Panc1 (cell line): ENCODE data around the gene ARID4A. TPM values are rescaled to one million over a fixed set of nuclear protein-coding genes. Genes with fewer than 3 reads are reported as not detected.

ENCODE experiments used
- ATAC-seq: fragments of 200-7000 bp; cut with Tn5 transposase; 2 replicates; pipeline ENCODE4 v1.9.1; 2020; ENCODE audit warnings: mild to moderate bottlenecking, moderate library complexity
- BruUV-seq: library from RNA; stranded (reverse); fragments of 400-500 nt; replicated peaks from 2 replicates; lab custom pipeline; 2021; lab: Mats Ljungman, UMichigan
- CTCF ChIA-PET: fragments of 300-600 bp; sonication (Branson Sonifier 250); formaldehyde crosslinking; loops from one replicate; lab custom pipeline; 2022; ENCODE audit warnings: antibody characterized with exemption; lab: Charles Lee
- POLR2A ChIA-PET: fragments of 300-600 bp; sonication (Branson Sonifier 250); formaldehyde crosslinking; loops from one replicate; lab custom pipeline; 2022; ENCODE audit warnings: antibody characterized with exemption; lab: Charles Lee
- DNase-seq: peaks from one replicate; pipeline ENCODE4 v3.0.0-alpha.2; 2010; ENCODE audit warnings: low read depth, low spot score
- H3K27ac ChIP-seq: 2 replicates; pipeline ENCODE4 v1.5.1; 2011; ENCODE audit warnings: mild to moderate bottlenecking, low read length, inconsistent platforms
- H3K27me3 ChIP-seq: fragments of 200-500 bp; sonication (Bioruptor generic); 2 replicates; pipeline ENCODE4 v1.6.0; 2014; ENCODE audit warnings: low read length, inconsistent platforms; ENCODE audit not compliant: control insufficient read depth, insufficient read depth
- H3K36me3 ChIP-seq: fragments of 200-500 bp; sonication (Bioruptor generic); 2 replicates; pipeline ENCODE4 v1.5.1; 2014; ENCODE audit warnings: inconsistent platforms, mild to moderate bottlenecking, low read length, moderate library complexity; ENCODE audit not compliant: control insufficient read depth, insufficient read depth
- H3K4me1 ChIP-seq: 2 replicates; pipeline ENCODE4 v1.5.1; 2011; ENCODE audit warnings: inconsistent platforms, mild to moderate bottlenecking, low read length, moderate library complexity; ENCODE audit not compliant: control insufficient read depth, insufficient read depth
- H3K4me3 ChIP-seq, 2 experiments: 2 replicates each; pipeline ENCODE4 v1.5.1; 2011 to 2012; ENCODE audit warnings: low read depth in 2 of 2, low read length in 2 of 2, mild to moderate bottlenecking in 2 of 2, inconsistent platforms in 1 of 2, moderate library complexity in 1 of 2
- H3K9me3 ChIP-seq: fragments of 200-500 bp; sonication (Bioruptor generic); 2 replicates; pipeline ENCODE4 v1.5.1; 2014; ENCODE audit warnings: low read depth, mild to moderate bottlenecking, inconsistent platforms, low read length, moderate library complexity; ENCODE audit not compliant: control insufficient read depth, insufficient read depth
- POLR2AphosphoS5 ChIP-seq: IDR thresholded peaks from 2 replicates; pipeline ENCODE4 v1.6.1; 2012; ENCODE audit warnings: mild to moderate bottlenecking, low read depth, low read length, moderate library complexity
- SIN3A ChIP-seq: IDR thresholded peaks from 2 replicates; pipeline ENCODE4 v1.6.1; 2012; ENCODE audit warnings: low read depth, mild to moderate bottlenecking, low read length, moderate library complexity, borderline replicate concordance; ENCODE audit not compliant: insufficient read depth
- TCF7L2 ChIP-seq: IDR thresholded peaks from 2 replicates; pipeline ENCODE4 v1.6.1; 2011; ENCODE audit warnings: mild to moderate bottlenecking, low read depth, low read length, inconsistent platforms
- in situ Hi-C: cut with HindIII; loops from 2 replicates; pipeline ENCODE4 v1.10.0; 2016; ENCODE audit warnings: low sequenced_read_pairs, low pct_unique_long_range_greater_than_20kb
- intact Hi-C: fragments of 100-400 bp; cut with micrococcal nuclease; formaldehyde crosslinking; loops from one replicate; pipeline ENCODE4 v1.10.0; 2022; ENCODE audit not compliant: unreplicated experiment
- total RNA-seq: library from RNA; stranded (reverse); gene quantifications from one replicate; pipeline ENCODE4 v1.2.1, GENCODE V29; 2021; ENCODE audit not compliant: unreplicated experiment
- TF ChIP-seq, protein P1 (sequence below), 2 experiments: IDR thresholded peaks; 2 replicates each; pipeline ENCODE4 v1.6.1; 2011 to 2012; ENCODE audit warnings: low read depth in 2 of 2, control low read depth in 1 of 2, low read length in 1 of 2, mild to moderate bottlenecking in 1 of 2, moderate library complexity in 1 of 2; ENCODE audit not compliant: insufficient read depth in 1 of 2
- TF ChIP-seq, protein P2 (sequence below): fragments of 450-650 bp; IDR thresholded peaks from 2 replicates; pipeline ENCODE4 v1.5.1; 2017; ENCODE audit warnings: mild to moderate bottlenecking

The ARID4A gene
- total RNA-seq, 1 experiment from 2014 or later = 11.4 TPM

- TF ChIP-seq TCF7L2 (no peak), POLR2AphosphoS5 (no peak)
- TF ChIP-seq, protein P1, sequence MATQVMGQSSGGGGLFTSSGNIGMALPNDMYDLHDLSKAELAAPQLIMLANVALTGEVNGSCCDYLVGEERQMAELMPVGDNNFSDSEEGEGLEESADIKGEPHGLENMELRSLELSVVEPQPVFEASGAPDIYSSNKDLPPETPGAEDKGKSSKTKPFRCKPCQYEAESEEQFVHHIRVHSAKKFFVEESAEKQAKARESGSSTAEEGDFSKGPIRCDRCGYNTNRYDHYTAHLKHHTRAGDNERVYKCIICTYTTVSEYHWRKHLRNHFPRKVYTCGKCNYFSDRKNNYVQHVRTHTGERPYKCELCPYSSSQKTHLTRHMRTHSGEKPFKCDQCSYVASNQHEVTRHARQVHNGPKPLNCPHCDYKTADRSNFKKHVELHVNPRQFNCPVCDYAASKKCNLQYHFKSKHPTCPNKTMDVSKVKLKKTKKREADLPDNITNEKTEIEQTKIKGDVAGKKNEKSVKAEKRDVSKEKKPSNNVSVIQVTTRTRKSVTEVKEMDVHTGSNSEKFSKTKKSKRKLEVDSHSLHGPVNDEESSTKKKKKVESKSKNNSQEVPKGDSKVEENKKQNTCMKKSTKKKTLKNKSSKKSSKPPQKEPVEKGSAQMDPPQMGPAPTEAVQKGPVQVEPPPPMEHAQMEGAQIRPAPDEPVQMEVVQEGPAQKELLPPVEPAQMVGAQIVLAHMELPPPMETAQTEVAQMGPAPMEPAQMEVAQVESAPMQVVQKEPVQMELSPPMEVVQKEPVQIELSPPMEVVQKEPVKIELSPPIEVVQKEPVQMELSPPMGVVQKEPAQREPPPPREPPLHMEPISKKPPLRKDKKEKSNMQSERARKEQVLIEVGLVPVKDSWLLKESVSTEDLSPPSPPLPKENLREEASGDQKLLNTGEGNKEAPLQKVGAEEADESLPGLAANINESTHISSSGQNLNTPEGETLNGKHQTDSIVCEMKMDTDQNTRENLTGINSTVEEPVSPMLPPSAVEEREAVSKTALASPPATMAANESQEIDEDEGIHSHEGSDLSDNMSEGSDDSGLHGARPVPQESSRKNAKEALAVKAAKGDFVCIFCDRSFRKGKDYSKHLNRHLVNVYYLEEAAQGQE (IDR thresholded peaks at IDR 0.05; ENCODE audit: insufficient read depth in 1 of 2, low read depth in 2 of 2, low read length in 1 of 2) = no peak
- TF ChIP-seq, protein P2, sequence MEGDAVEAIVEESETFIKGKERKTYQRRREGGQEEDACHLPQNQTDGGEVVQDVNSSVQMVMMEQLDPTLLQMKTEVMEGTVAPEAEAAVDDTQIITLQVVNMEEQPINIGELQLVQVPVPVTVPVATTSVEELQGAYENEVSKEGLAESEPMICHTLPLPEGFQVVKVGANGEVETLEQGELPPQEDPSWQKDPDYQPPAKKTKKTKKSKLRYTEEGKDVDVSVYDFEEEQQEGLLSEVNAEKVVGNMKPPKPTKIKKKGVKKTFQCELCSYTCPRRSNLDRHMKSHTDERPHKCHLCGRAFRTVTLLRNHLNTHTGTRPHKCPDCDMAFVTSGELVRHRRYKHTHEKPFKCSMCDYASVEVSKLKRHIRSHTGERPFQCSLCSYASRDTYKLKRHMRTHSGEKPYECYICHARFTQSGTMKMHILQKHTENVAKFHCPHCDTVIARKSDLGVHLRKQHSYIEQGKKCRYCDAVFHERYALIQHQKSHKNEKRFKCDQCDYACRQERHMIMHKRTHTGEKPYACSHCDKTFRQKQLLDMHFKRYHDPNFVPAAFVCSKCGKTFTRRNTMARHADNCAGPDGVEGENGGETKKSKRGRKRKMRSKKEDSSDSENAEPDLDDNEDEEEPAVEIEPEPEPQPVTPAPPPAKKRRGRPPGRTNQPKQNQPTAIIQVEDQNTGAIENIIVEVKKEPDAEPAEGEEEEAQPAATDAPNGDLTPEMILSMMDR = peak; percentile 45
- no TSS peak for BruUV-seq
- DNase-seq (peak; percentile 20), ATAC-seq (peak; percentile 75; the same call in 1 of the 2 replicates)
- CTCF ChIA-PET = no interaction called here
- POLR2A ChIA-PET = no interaction called here
- in situ Hi-C loops = no loop called here
- Histone ChIP-seq H3K27me3 (no peaks in the 10 kb centered on the region), H3K36me3 (peaks cover 20% of the 10 kb centered on the region), H3K4me3 (no peak overlapping the region), H3K9me3 (no peaks in the 10 kb centered on the region), H3K4me1 (no peaks in the 10 kb centered on the region), H3K27ac (no peak overlapping the region)
- intact Hi-C loops = no loop called here
Observed at GRCh38 chr14:58362798-58363412, 64.5 kb downstream of the ARID4A start.

- no peak for ATAC-seq
Observed at GRCh38 chr14:58364316-58364715, 66.0 kb downstream of the ARID4A start.

More at GRCh38 chr14:58364316-58364715, 66.0 kb downstream of the ARID4A start:
- ChIA-PET POLR2A (no interaction called here), CTCF (no interaction called here)
- Histone ChIP-seq H3K27me3 (no peaks in the 10 kb centered on the region), H3K4me1 (no peaks in the 10 kb centered on the region), H3K9me3 (no peaks in the 10 kb centered on the region), H3K4me3 (no peak overlapping the region), H3K27ac (no peak overlapping the region), H3K36me3 (peaks cover 20% of the 10 kb centered on the region)
- intact Hi-C loops = no loop called here
- in situ Hi-C loops = no loop called here
- TF ChIP-seq, protein P1 (IDR thresholded peaks at IDR 0.05; ENCODE audit: insufficient read depth in 1 of 2, low read depth in 2 of 2, low read length in 1 of 2) = no peak
- TF ChIP-seq TCF7L2 (no peak), POLR2AphosphoS5 (no peak), SIN3A (no peak)
- TF ChIP-seq, protein P2 = no peak
- BruUV-seq = no TSS peak
- no peak for DNase-seq
